Ovary (tissue), 3 donors: ENCODE results near the gene SULT2B1.
A peak's percentile ranks its signal among the peaks of the same experiment; 100 is the strongest.

Experiments
- EP300 ChIP-seq: sonication (generic); formaldehyde crosslinking; IDR thresholded peaks from one replicate; pipeline ENCODE4 v1.6.1; 2017; ENCODE audit warnings: antibody characterized with exemption
- POLR2A ChIP-seq: fragments of 450-650 bp; IDR thresholded peaks from one replicate; pipeline ENCODE4 v1.6.1; 2017; ENCODE audit warnings: antibody characterized with exemption, mild to moderate bottlenecking, moderate library complexity
- TF ChIP-seq, protein P1 (sequence below), 3 donors: fragments of 450-650 bp in 2 of 3; fragments of 200-600 bp in 1 of 3; IDR thresholded peaks; one replicate each; pipeline versions ENCODE4 v1.5.1 to v1.8.0; 2016 to 2022; ENCODE audit warnings: antibody characterized with exemption in 3 of 3, mild to moderate bottlenecking in 1 of 3
- donor health status: DM: no; HTN: no; CAD: no.

DNA sequence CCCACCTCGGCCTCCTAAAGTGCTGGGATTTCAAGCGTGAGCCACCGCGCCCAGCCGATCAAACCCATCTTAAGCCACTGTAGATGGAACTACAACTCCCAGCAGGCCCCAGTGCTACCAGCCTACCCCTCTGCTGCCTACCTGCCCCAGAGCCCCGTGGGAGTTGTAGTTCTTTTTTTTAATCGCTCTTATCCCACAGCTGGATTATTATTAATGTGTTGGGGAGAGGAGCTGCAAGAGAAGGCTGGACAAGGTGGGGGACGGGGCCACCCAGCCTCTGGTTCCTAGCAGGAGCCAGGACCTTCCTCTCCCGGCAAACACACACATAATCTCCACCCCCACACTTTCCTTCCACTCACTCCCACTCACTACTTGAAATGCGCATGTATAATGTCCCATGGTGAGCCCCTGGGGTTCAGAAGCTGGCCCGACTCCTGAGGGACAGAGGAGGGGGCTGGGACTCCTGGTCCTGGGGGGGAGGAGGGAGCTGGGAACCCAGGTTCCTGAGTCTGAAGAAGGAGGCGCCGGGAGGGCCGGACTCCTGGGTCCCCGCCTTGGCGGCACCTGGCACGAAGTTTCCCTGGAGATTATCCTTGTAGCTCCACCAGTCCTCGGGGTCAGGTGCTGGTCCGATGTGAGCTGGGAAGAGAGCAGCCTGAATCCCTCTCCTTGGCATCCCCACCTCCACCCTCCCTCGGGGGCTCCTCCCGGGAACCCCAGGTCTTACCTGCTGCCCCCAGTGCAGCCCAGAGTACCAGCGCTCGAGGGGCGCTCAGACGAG, 93.1 kb downstream of the SULT2B1 start:
- TF ChIP-seq, protein P1, sequence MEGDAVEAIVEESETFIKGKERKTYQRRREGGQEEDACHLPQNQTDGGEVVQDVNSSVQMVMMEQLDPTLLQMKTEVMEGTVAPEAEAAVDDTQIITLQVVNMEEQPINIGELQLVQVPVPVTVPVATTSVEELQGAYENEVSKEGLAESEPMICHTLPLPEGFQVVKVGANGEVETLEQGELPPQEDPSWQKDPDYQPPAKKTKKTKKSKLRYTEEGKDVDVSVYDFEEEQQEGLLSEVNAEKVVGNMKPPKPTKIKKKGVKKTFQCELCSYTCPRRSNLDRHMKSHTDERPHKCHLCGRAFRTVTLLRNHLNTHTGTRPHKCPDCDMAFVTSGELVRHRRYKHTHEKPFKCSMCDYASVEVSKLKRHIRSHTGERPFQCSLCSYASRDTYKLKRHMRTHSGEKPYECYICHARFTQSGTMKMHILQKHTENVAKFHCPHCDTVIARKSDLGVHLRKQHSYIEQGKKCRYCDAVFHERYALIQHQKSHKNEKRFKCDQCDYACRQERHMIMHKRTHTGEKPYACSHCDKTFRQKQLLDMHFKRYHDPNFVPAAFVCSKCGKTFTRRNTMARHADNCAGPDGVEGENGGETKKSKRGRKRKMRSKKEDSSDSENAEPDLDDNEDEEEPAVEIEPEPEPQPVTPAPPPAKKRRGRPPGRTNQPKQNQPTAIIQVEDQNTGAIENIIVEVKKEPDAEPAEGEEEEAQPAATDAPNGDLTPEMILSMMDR (IDR thresholded peaks at IDR 0.05) = no peak
- peak; percentile 39 for TF ChIP-seq POLR2A
- no peak for TF ChIP-seq EP300
